ENCODE results near the gene ESRRA.
"Not testable (repeated sequence)": the region's sequence is repeated elsewhere in the genome, so short reads cannot be mapped to it uniquely, and the experiment has no call there.

The ESRRA gene

GRCh38 chr11:64314146-64314804 is 9.0 kb downstream of the ESRRA start:
- DNase-seq: no peak

GRCh38 chr11:64314805-64315561 is 9.7 kb downstream of the ESRRA start:
- no peak for DNase-seq

DNA sequence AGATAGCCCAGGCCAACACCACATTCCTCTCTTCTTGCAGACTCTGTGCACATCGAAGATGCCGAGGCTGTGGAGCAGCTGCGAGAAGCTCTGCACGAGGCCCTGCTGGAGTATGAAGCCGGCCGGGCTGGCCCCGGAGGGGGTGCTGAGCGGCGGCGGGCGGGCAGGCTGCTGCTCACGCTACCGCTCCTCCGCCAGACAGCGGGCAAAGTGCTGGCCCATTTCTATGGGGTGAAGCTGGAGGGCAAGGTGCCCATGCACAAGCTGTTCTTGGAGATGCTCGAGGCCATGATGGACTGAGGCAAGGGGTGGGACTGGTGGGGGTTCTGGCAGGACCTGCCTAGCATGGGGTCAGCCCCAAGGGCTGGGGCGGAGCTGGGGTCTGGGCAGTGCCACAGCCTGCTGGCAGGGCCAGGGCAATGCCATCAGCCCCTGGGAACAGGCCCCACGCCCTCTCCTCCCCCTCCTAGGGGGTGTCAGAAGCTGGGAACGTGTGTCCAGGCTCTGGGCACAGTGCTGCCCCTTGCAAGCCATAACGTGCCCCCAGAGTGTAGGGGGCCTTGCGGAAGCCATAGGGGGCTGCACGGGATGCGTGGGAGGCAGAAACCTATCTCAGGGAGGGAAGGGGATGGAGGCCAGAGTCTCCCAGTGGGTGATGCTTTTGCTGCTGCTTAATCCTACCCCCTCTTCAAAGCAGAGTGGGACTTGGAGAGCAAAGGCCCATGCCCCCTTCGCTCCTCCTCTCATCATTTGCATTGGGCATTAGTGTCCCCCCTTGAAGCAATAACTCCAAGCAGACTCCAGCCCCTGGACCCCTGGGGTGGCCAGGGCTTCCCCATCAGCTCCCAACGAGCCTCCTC is 10.6 kb downstream of the ESRRA start:
- not testable (repeated sequence) for DNase-seq

- peak; percentile 39 for DNase-seq
Observed at GRCh38 chr11:64316672-64317324, 11.5 kb downstream of the ESRRA start.

DNA sequence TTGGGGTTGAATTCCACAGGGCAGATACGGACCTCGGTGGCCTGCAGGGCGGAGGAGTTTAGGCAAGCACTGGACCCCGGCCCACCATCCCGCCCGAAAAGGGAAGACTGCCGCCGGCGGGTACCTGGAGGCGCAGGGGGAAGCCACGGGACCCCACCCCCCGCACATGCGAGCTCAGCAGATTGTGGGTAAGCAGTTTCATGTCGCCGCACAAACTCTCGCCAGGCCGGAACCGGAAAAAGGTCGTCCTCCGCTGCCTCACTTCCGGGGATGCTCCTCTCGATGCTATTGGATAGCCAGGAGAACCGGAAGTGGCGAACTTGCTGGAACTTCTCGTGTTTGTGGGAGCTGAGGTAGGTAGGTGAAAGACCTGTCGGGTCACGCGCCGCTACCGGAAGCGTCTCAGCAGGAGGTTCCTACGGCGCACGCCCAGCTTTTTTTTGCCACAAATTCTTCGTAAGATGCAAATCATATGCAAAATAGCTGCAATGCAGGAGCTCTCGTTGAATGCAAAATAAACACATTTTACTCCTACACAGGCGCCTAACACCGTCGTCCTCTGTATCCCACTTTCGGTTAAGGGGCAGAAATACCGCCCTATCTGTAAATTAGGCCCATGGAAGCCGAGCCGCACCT is 12.1 kb downstream of the ESRRA start, which contains the start of gene TRMT112:
TRMT112 (minus strand) TSS at position 235 of the 636 bp plus-strand sequence; CDS start at position 202, 33 bp downstream.
- peak; percentile 99 for DNase-seq

DNA sequence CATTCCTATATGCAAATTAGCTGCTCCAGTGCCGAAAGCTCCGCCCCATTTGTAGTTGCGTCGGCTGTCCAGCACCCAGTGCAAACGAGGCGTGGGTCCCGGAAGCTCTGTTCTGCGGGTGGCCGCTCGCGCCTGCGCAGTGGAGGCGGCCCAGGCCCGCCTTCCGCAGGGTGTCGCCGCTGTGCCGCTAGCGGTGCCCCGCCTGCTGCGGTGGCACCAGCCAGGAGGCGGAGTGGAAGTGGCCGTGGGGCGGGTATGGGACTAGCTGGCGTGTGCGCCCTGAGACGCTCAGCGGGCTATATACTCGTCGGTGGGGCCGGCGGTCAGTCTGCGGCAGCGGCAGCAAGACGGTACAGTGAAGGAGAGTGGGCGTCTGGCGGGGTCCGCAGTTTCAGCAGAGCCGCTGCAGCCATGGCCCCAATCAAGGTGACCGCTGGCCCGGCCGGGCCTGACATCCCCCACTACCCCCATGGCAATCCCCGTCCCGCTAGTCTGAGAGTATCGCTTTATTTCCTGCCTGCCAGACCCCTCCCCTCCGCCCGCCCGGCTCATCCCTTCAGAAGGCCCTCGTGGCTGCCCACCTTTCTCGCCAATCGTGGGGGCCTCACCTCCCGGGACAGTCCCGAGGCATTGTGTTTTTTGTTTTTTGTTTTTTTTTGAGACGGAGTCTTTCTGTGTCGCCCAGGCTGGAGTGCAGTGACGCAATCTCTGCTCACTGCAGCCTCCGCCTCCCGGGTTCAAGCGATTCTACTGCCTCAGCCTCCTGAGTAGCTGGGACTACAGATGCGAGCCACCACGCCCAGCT is 12.8 kb downstream of the ESRRA start, which contains the start of gene PRDX5:
PRDX5 (plus strand) TSS at position 161 of the 805 bp plus-strand sequence; CDS start at position 256, 95 bp downstream.
- peak; percentile 98 for DNase-seq

DNA sequence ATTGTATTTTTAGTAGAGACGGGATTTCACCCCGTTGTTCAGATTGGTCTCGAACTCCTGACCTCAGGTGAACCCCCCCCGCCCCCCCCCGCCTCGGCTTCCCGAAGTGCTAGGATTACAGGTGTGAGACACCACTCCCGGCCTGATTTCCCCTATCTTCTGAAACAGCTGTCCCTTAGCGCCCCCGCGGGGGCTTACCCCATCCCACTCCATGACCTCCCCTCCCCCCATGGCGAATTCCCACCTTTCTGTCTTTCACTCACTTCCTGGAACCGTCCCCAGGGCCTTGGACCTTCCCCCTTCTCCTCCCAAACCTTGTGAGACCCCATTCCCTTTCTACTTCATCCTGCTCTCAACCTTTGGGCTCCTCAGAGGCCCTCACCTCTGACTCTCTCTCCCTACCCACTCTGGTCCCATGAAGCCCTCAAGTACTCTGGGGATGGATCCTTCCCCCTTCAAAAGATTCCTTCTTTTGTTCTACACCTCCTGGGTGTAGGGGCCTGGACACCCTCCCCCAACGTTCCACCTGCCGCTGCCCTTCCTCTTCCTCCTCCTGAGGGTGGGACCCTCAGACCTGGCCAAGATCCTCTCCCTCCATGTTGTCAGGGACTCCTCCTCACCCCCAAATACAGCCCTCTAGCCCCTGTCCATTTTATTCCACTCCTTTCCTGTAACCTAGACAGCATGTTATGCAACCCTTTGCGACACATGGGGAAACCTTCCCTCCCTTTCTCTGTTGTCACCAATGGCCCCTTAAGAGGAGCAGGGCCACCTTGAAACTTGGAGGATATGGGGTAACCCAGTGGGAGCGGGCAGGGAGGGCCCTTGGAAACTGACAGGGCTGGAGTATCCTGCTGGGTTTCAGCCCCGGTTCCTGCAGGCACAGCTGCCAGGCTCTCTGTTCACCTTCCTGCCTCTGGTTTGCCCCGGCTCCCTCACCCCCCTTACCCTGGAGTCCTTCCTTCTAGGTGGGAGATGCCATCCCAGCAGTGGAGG is 13.7 kb downstream of the ESRRA start:
- DNase-seq: no peak

- no peak for DNase-seq
Observed at GRCh38 chr11:64320556-64320955, 15.2 kb downstream of the ESRRA start.

DNA sequence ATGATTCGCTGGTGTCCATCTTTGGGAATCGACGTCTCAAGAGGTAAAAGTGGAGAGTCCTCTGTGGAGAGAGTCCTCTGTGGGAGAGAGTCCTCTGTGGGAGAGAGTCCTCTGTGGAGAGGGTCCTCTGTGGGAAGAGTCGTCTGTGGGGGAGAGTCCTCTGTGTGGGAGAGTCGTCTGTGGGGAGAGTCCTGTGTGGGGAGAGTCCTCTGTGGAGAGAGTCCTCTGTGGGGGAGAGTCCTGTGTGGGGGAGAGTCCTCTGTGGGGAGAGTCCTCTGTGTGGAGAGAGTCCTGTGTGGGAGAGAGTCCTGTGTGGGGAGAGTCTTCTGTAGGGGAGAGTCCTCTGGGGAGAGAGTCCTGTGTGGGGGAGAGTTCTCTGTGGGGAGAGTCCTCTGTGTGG is 15.7 kb downstream of the ESRRA start:
- no peak for DNase-seq

DNA sequence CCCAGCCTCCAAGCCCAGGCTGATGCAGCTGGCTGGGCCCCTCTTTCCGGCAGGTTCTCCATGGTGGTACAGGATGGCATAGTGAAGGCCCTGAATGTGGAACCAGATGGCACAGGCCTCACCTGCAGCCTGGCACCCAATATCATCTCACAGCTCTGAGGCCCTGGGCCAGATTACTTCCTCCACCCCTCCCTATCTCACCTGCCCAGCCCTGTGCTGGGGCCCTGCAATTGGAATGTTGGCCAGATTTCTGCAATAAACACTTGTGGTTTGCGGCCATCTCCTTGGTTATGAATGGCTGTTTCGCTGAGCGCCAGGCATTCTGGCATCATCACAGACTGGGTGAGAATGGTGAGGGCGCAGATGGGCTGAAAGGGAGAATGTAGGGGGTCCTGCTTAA is 16.2 kb downstream of the ESRRA start:
- DNase-seq: no peak

- no peak for DNase-seq
Observed at GRCh38 chr11:64322925-64323260, 17.6 kb downstream of the ESRRA start.

DNA sequence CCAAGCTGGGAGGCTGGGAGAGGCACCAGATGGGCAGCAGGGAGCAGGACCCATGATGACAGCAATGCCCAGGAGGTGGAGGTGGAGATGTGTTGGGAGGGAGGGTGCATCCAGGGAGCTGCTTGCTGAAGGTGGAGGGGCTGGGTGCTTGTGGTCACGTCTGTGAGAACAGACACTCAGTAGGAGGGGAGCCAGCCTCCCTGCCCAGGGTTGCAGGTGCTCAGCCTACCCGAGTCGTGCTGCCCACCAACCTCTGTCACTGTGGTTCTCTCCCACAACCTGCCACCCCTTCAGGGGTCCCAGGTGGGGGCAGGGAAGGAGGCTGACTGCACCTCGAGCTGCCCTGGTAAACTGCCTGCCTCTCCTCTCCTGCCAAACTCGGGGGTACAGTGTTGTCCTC is 18.0 kb downstream of the ESRRA start:
- DNase-seq: no peak

DNA sequence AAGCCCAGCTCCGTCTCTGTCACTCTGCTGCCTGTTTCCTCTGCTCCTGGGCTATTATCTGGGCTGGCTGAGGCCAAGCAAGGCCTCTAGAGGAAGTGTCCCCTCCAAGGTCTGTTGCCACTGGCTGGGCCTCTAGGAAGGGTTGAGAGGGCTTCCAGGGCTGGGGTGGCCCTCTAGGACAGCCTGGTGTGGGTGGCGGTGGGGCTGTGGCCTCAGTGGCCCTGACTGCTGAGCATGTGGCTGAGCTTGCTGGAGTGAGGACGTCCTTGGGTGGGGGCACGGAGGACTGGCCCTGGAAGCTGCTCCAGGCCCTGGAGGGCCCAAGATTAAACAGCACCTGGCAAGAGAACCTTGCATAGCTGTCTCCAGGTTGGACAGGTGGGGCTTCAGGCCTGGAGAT is 18.7 kb downstream of the ESRRA start:
- not testable (repeated sequence) for DNase-seq

GRCh38 chr11:64324692-64325469 is 19.6 kb downstream of the ESRRA start:
- no peak for DNase-seq

- no peak for DNase-seq
Observed at GRCh38 chr11:64327375-64327774, 22.1 kb downstream of the ESRRA start.

DNA sequence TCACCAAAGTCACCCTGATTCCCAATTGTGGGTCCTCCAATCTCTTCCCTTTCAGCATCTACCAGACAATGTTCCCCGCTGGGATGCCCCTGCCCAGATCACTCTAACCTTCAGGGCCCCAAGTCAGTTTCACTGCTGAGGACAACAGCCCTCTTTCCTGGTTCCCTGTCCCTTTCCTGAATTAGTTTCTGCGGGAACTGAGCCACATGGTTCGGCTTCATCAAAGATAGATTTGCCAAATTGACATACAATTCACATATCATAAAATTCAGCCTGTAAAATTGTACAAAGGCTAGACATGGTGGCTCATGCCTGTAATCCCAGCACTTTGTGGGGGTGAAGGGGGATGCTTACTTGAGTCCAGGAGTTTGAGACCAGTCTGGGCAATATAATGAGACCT is 22.7 kb downstream of the ESRRA start:
- no peak for DNase-seq

GRCh38 chr11:64330888-64331287 is 25.6 kb downstream of the ESRRA start:
- no peak for DNase-seq

GRCh38 chr11:64331569-64332371 is 26.4 kb downstream of the ESRRA start:
- peak; percentile 95 for DNase-seq
